ENCODE measurements around the gene F11R.
"Not testable (repeated sequence)": the region's sequence is repeated elsewhere in the genome, so short reads cannot be mapped to it uniquely, and the experiment has no call there.

Gene F11R

GRCh38 chr1:161017756-161018630 lies 3.0 kb downstream of the F11R start:
- no peak for TF ChIP-seq CTCF (IDR thresholded peaks at IDR 0.05)
- Histone ChIP-seq H3K4me3 (no peak overlapping the region), H3K27me3 (peaks cover 3 to 10% of the 10 kb centered on the region in 2 donors), H3K36me3 (no peaks in the 10 kb centered on the region), H3K9me3 (no peaks in the 10 kb centered on the region), H3K4me1 (peaks cover 0 to 24% (median 8%) of the 10 kb centered on the region in 4 donors), H3K27ac (no peak overlapping the region)
- DNase-seq, result no peak
- intact Hi-C loops (cut with DNase I; ENCODE audit: low total_unique reads), result no loop called here

- H3K27ac ChIP-seq; intact Hi-C loops (cut with DNase I; ENCODE audit: low total_unique reads); H3K4me3 ChIP-seq; H3K36me3 ChIP-seq; H3K9me3 ChIP-seq; DNase-seq: not testable (repeated sequence)
- Histone ChIP-seq H3K4me1 (peaks cover 0 to 24% (median 8%) of the 10 kb centered on the region in 4 donors), H3K27me3 (peaks cover 3 to 10% of the 10 kb centered on the region in 2 donors)
Observed at GRCh38 chr1:161017181-161017580, 3.8 kb downstream of the F11R start.

- DNase-seq; H3K27me3 ChIP-seq; intact Hi-C loops (cut with DNase I; ENCODE audit: low total_unique reads); H3K27ac ChIP-seq; H3K36me3 ChIP-seq; H3K9me3 ChIP-seq; H3K4me3 ChIP-seq: not testable (repeated sequence)
- peaks cover 0 to 23% (median 8%) of the 10 kb centered on the region in 4 donors for H3K4me1 ChIP-seq
Observed at GRCh38 chr1:161016683-161017082, 4.3 kb downstream of the F11R start.

GRCh38 chr1:161013488-161014230 lies 7.3 kb downstream of the F11R start:
- intact Hi-C loops (cut with DNase I; ENCODE audit: low total_unique reads), result no loop called here
- Histone ChIP-seq H3K27ac (peak overlapping the region; percentile 13 to 16), H3K36me3 (no peaks in the 10 kb centered on the region), H3K27me3 (no peaks in the 10 kb centered on the region), H3K4me3 (no peak overlapping the region), H3K9me3 (no peaks in the 10 kb centered on the region), H3K4me1 (peaks cover 0 to 4% (median 0%) of the 10 kb centered on the region in 4 donors)
- no peak for TF ChIP-seq CTCF (IDR thresholded peaks at IDR 0.05)
- peak; percentile 83 for DNase-seq

- intact Hi-C loops (cut with DNase I; ENCODE audit: low total_unique reads), result no loop called here
- peak overlapping the region; percentile 13 to 16 for H3K27ac ChIP-seq
- no peak for TF ChIP-seq CTCF (IDR thresholded peaks at IDR 0.05)
- peaks cover 0 to 4% (median 0%) of the 10 kb centered on the region in 4 donors for H3K4me1 ChIP-seq
- no peaks in the 10 kb centered on the region for H3K36me3 ChIP-seq
- no peak for DNase-seq
- H3K9me3 ChIP-seq, result no peaks in the 10 kb centered on the region
- no peak overlapping the region for H3K4me3 ChIP-seq
- H3K27me3 ChIP-seq, result no peaks in the 10 kb centered on the region
Observed at GRCh38 chr1:161013131-161013487, 7.8 kb downstream of the F11R start.

GRCh38 chr1:161012420-161012819 lies 8.5 kb downstream of the F11R start:
- H3K27ac ChIP-seq, result no peak overlapping the region
- no peaks in the 10 kb centered on the region for H3K9me3 ChIP-seq
- H3K4me3 ChIP-seq, result no peak overlapping the region
- H3K36me3 ChIP-seq, result no peaks in the 10 kb centered on the region
- peaks cover 0 to 4% (median 0%) of the 10 kb centered on the region in 4 donors for H3K4me1 ChIP-seq
- intact Hi-C loops (cut with DNase I; ENCODE audit: low total_unique reads), result no loop called here
- DNase-seq, result no peak
- TF ChIP-seq CTCF (IDR thresholded peaks at IDR 0.05), result no peak
- no peaks in the 10 kb centered on the region for H3K27me3 ChIP-seq
